Pancreas (tissue), 10 donors: Measurements from ENCODE around the gene CEP170B. TPM values are rescaled to one million over a fixed set of nuclear protein-coding genes. Genes with fewer than 3 reads are reported as not detected.

Experiments
- ATAC-seq, 4 donors: fragments of 200-7000 bp; cut with Tn5 transposase; one replicate each; pipeline versions ENCODE4 v1.8.0 to v1.9.1; 2020; ENCODE audit warnings: mild to moderate bottlenecking in 4 of 4, moderate library complexity in 4 of 4
- DNase-seq, 6 donors: peaks; one replicate each; pipeline ENCODE4 v3.0.0-alpha.2; 2020
- FAIRE-seq: peaks from 2 replicates; lab custom pipeline; 2012; peaks lifted over from hg19 to GRCh38; lab: Jason Lieb, UNC
- H3K27ac ChIP-seq, 4 donors: fragments of 200-600 bp; sonication (generic); 1 replicate in 3 of 4; 2 replicates in 1 of 4; pipeline versions ENCODE4 v1.5.0 to v1.8.0; 2020
- H3K27me3 ChIP-seq, 4 donors: fragments of 200-600 bp; one replicate each; pipeline ENCODE4 v1.8.0; 2021
- H3K36me3 ChIP-seq, 3 donors: fragments of 200-600 bp; sonication (generic) in 1 of 3; one replicate each; pipeline versions ENCODE4 v1.5.0 to v1.8.0; 2020 to 2021
- H3K4me1 ChIP-seq, 3 donors: fragments of 200-600 bp; one replicate each; pipeline ENCODE4 v1.8.0; 2021
- H3K4me3 ChIP-seq, 4 donors: fragments of 200-600 bp; sonication (generic) in 2 of 4; one replicate each; pipeline versions ENCODE4 v1.5.0 to v1.8.0; 2020 to 2021
- H3K9me3 ChIP-seq, 4 donors: fragments of 200-600 bp; one replicate each; pipeline ENCODE4 v1.8.0; 2021
- WGBS, 2 donors: extraction: QIAGEN DNeasy Blood & Tissue Kit; methylation state at CpG; one replicate each; pipeline ENCODE4 v1.1.7; 2013; 5-methylcytosine and 5-hydroxymethylcytosine counted together
- intact Hi-C, 3 donors: fragments of 100-400 bp; cut with DNase I; formaldehyde crosslinking; loops; one replicate each; pipeline versions ENCODE4 v1.11.1 to v1.14.2; 2022
- polyA plus RNA-seq, 2 donors: library from polyadenylated mRNA; stranded (reverse); fragments of 200-250 nt; gene quantifications; one replicate each; pipeline ENCODE4 v1.2.3, GENCODE V29; 2013
- total RNA-seq, 6 donors: library from RNA; stranded (reverse); fragmentation: NEBNext Ultra II Directional in 4 of 6; extraction: Animal tissue kit (Norgen Biotek cat#: 25700) in 4 of 6; gene quantifications; one replicate each; pipeline versions ENCODE4 v1.2.1 to v1.2.4, GENCODE V29; 2021 to 2023
- TF ChIP-seq, protein P1 (sequence below), 4 donors: fragments of 200-600 bp; sonication (generic) in 3 of 4; IDR thresholded peaks; one replicate each; pipeline versions ENCODE4 v1.5.0 to v1.8.0; 2021; ENCODE audit warnings: antibody characterized with exemption in 4 of 4
- donor health status: healthy with polysubstance abuse.
- donor health status: DM: no; HTN: no; CAD: no; lungs with moderate emphysema.
- donor health status: DM: no; HTN: no; CAD: no.
- donor health status: control.
- donor health status: control.
- donor health status: Bipolar disorder and iron deficiency.
- donor health status: DM: yes; HTN: yes; CAD: no.
- donor health status: DM: no; HTN: no; CAD: no.
- donor health status: DM: no; HTN: no; CAD: no.
- donor health status: DM: yes; HTN: yes; CAD: no.

The CEP170B gene
- total and polyA plus RNA-seq, 8 donors = 17.7 to 43.8 (median 21.9) TPM

DNA sequence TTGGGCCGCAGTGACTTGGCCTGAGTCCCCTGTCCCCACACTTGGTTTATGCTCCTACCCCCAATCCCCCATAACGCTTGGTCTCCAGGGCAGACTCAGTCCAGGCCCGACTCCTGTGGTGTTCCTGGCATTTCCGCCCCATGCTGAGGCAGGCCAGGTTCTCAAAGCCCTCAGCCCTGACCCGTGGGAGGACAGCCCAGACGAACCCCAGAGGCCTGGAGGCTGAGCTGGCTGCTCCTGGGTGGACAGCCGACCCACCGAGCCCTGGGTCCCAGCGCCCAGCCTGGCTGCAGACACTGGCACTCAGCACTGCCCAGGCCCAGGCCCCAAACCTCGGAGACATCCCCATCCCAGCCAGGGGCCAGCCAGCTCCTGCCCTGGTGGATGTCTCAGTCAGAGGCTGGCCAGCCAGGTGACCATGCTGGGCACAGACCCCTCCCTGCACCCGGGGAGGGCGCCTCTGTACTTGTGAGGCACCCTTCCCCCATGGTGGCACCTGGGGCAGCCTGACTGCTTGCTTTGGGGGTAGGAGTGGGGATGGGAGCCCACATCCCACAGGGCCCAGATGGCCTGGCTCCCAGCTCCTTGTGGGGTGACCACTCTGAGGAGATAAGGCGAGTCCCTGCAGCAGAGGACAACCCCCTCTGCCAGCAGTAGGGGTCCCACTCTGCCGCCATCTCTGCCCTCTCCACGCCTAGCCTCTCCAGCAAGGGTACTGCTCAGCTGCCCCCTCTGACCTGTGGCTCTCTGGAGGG lies 61.0 kb downstream of the CEP170B start:
- FAIRE-seq (no peak), DNase-seq (peak in 2 of 6 donors; percentile 46 to 72), ATAC-seq (no peak)
- 83 to 91% methylated on average over 12 to 15 of the region's 15 CpGs for WGBS, 2 donors
- H3K27ac ChIP-seq = no peak overlapping the region
- no peaks in the 10 kb centered on the region for H3K27me3 ChIP-seq
- H3K36me3 ChIP-seq = no peaks in the 10 kb centered on the region
- H3K4me3 ChIP-seq = no peak overlapping the region
- H3K4me1 ChIP-seq = no peaks in the 10 kb centered on the region
- H3K9me3 ChIP-seq = no peaks in the 10 kb centered on the region
- intact Hi-C loops = no loop called here
- TF ChIP-seq, protein P1, sequence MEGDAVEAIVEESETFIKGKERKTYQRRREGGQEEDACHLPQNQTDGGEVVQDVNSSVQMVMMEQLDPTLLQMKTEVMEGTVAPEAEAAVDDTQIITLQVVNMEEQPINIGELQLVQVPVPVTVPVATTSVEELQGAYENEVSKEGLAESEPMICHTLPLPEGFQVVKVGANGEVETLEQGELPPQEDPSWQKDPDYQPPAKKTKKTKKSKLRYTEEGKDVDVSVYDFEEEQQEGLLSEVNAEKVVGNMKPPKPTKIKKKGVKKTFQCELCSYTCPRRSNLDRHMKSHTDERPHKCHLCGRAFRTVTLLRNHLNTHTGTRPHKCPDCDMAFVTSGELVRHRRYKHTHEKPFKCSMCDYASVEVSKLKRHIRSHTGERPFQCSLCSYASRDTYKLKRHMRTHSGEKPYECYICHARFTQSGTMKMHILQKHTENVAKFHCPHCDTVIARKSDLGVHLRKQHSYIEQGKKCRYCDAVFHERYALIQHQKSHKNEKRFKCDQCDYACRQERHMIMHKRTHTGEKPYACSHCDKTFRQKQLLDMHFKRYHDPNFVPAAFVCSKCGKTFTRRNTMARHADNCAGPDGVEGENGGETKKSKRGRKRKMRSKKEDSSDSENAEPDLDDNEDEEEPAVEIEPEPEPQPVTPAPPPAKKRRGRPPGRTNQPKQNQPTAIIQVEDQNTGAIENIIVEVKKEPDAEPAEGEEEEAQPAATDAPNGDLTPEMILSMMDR (IDR thresholded peaks at IDR 0.05) = no peak

DNA sequence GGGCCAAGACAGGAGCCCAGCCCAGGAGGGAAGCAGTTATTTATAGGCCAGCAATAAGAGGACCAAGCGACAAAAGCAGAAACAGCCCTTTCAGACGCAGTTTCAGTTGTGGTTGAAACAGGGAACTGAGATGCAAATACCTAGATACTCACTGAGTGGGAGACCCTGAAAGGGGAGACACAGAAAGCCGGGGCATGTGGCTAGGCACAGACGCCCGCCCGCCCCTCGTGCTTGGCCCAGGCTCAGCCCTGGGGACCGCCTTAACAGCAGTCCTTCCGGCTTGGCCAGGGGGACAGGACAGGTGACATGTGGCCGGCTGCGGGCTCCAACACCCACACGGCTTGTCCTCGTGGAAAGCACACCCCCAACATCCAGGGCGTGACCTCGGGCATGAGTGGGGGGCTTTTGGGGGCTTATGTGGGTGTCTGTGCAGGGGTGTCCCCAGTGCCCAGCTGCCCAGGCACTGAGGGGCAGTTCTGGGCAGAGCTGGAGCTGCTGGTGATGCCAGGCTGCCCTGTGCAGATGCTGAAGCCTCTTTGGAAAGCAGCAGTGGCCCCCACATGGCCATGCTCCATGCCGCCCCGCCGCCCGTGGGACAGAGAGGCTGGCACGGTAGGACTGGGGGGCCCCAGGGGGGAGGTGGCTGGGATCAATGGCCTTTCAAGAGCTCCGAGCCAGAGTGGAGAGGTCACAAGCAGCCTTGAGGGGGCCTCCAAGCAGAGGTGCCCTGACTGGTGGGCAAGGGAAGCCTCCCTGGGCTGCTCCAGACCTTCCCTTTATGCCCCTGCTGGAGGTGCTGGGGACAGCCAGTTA lies 61.8 kb downstream of the CEP170B start:
- ATAC-seq = peak in 2 of 4 donors; percentile 17 to 21
- 77% methylated on average over 21 of the region's 21 CpGs for WGBS, 2 donors
- Histone ChIP-seq H3K27ac (no peak overlapping the region), H3K9me3 (no peaks in the 10 kb centered on the region), H3K27me3 (no peaks in the 10 kb centered on the region), H3K4me3 (no peak overlapping the region), H3K36me3 (no peaks in the 10 kb centered on the region), H3K4me1 (no peaks in the 10 kb centered on the region)
- TF ChIP-seq, protein P1 (IDR thresholded peaks at IDR 0.05) = no peak
- intact Hi-C loops = no loop called here
- DNase-seq = peak in 2 of 6 donors; percentile 55 to 57
- no peak for FAIRE-seq

DNA sequence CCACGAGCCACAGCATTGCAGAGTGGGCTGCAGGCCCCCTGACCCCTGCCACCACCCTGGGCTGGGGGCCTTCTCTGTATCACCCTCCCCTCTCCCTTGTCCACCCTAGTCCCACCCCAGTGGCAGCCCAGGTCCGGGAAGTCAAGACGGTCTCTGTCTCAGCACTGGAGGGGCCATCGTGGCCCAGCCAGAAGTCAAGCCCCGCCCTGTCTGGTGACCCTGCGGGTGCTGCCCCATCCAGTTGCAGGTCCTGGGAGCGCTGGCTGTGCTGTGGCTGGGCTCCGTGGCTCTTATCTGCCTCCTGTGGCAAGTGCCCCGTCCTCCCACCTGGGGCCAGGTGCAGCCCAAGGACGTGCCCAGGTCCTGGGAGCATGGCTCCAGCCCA lies 62.4 kb downstream of the CEP170B start:
- FAIRE-seq (no peak), ATAC-seq (peak in 3 of 4 donors; percentile 24 to 71 (median 40)), DNase-seq (peak in 2 of 6 donors; percentile 58 to 78)
- H3K36me3 ChIP-seq = no peaks in the 10 kb centered on the region
- H3K9me3 ChIP-seq = no peaks in the 10 kb centered on the region
- H3K27me3 ChIP-seq = no peaks in the 10 kb centered on the region
- intact Hi-C loops = no loop called here
- TF ChIP-seq, protein P1 (IDR thresholded peaks at IDR 0.05) = no peak
- H3K4me1 ChIP-seq = no peaks in the 10 kb centered on the region
- 36 to 42% methylated on average over 10 of the region's 10 CpGs for WGBS, 2 donors
- H3K4me3 ChIP-seq = no peak overlapping the region
- no peak overlapping the region for H3K27ac ChIP-seq

DNA sequence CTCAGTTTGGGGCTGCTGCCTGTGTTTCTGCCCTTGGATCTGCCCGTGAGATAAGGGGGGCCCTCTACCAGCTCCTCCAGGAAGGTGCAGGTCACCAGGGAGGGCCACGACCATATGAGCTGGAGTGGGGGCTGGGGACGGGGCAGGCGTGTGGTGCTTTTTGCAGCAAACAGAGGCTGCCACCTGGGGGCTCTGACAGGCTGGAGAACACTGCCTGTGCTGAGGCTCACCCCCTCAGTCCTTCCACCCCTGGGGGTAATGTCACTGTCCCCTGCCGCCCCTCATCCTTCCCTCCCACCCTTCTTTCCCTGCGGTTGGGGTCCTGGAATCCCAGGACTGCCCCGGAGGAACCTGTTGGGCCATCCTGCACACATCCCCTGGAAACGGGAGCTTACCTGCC lies 62.8 kb downstream of the CEP170B start:
- H3K4me3 ChIP-seq = no peak overlapping the region
- no peak for FAIRE-seq
- no peaks in the 10 kb centered on the region for H3K27me3 ChIP-seq
- TF ChIP-seq, protein P1 (IDR thresholded peaks at IDR 0.05) = no peak
- no peaks in the 10 kb centered on the region for H3K9me3 ChIP-seq
- no peak for ATAC-seq
- peak in 1 of 6 donors; percentile 48 for DNase-seq
- H3K4me1 ChIP-seq = no peaks in the 10 kb centered on the region
- whole genome bisulfite sequencing, 2 donors = 53 to 55% methylated on average over 8 of the region's 8 CpGs
- no peaks in the 10 kb centered on the region for H3K36me3 ChIP-seq
- no peak overlapping the region for H3K27ac ChIP-seq
- intact Hi-C loops = no loop called here
